Endothelial cell (in vitro differentiated cells): ENCODE results near the gene DCLK2. TPM values are rescaled to one million over a fixed set of nuclear protein-coding genes. Genes with fewer than 3 reads are reported as not detected.

Source experiments
- DNase-seq: peaks from one replicate; pipeline ENCODE4 v3.0.0; 2021; ENCODE audit warnings: low spot score
- H3K27ac Mint-ChIP-seq: one replicate; pipeline ENCODE4 v1.8.0; 2021; ENCODE audit warnings: mixed read lengths, inconsistent platforms; ENCODE audit not compliant: unreplicated experiment
- H3K27me3 Mint-ChIP-seq: one replicate; pipeline ENCODE4 v1.8.0; 2021; ENCODE audit warnings: mild to moderate bottlenecking, moderate library complexity, mixed read lengths, inconsistent platforms; ENCODE audit not compliant: unreplicated experiment
- H3K36me3 Mint-ChIP-seq: one replicate; pipeline ENCODE4 v1.8.0; 2021; ENCODE audit warnings: mild to moderate bottlenecking, low read depth, mixed read lengths, inconsistent platforms; ENCODE audit not compliant: unreplicated experiment
- H3K4me1 Mint-ChIP-seq: one replicate; pipeline ENCODE4 v1.8.0; 2021; ENCODE audit warnings: mild to moderate bottlenecking, mixed read lengths, inconsistent platforms; ENCODE audit not compliant: unreplicated experiment
- H3K4me3 Mint-ChIP-seq: one replicate; pipeline ENCODE4 v1.8.0; 2021; ENCODE audit warnings: mild to moderate bottlenecking, mixed read lengths, inconsistent platforms; ENCODE audit not compliant: unreplicated experiment
- H3K9me3 Mint-ChIP-seq: one replicate; pipeline ENCODE4 v1.8.0; 2021; ENCODE audit warnings: mixed read lengths, inconsistent platforms; ENCODE audit not compliant: unreplicated experiment
- CTCF ChIP-seq: fragments of 200-600 bp; sonication (generic); IDR thresholded peaks from one replicate; pipeline ENCODE4 v1.5.0; 2021; ENCODE audit warnings: antibody characterized with exemption; ENCODE audit not compliant: unreplicated experiment
- total RNA-seq: library from RNA; stranded (reverse); fragmentation: NEBNext Ultra II Directional; extraction: Animal tissue kit (Norgen Biotek cat#: 25700); gene quantifications from one replicate; pipeline ENCODE4 v1.2.1, GENCODE V29; 2021; ENCODE audit not compliant: unreplicated experiment

DCLK2 gene
- total RNA-seq, 1 donor from 2014 or later, result 7.8 TPM

- H3K4me3 Mint-ChIP-seq, result no peak overlapping the region
- TF ChIP-seq CTCF, result no peak
- H3K9me3 Mint-ChIP-seq, result no peaks in the 10 kb centered on the region
- peaks cover 2% of the 10 kb centered on the region for H3K27me3 Mint-ChIP-seq
- H3K4me1 Mint-ChIP-seq, result peaks cover 2% of the 10 kb centered on the region
- peaks cover 6% of the 10 kb centered on the region for H3K36me3 Mint-ChIP-seq
- DNase-seq, result no peak
- H3K27ac Mint-ChIP-seq, result no peak overlapping the region
Observed at GRCh38 chr4:150278206-150278605, 200.0 kb downstream of the DCLK2 start.

GRCh38 chr4:150280081-150280895 is 202.0 kb downstream of the DCLK2 start:
- DNase-seq, result no peak
- Mint-ChIP-seq H3K27me3 (peaks cover 2% of the 10 kb centered on the region), H3K4me3 (no peak overlapping the region), H3K27ac (no peak overlapping the region), H3K4me1 (peaks cover 2% of the 10 kb centered on the region), H3K9me3 (no peaks in the 10 kb centered on the region), H3K36me3 (peaks cover 6% of the 10 kb centered on the region)
- no peak for TF ChIP-seq CTCF

- H3K27me3 Mint-ChIP-seq, result peaks cover 2% of the 10 kb centered on the region
- peaks cover 6% of the 10 kb centered on the region for H3K36me3 Mint-ChIP-seq
- no peak for TF ChIP-seq CTCF
- no peak overlapping the region for H3K27ac Mint-ChIP-seq
- no peak for DNase-seq
- H3K9me3 Mint-ChIP-seq, result no peaks in the 10 kb centered on the region
- peaks cover 2% of the 10 kb centered on the region for H3K4me1 Mint-ChIP-seq
- H3K4me3 Mint-ChIP-seq, result no peak overlapping the region
Observed at GRCh38 chr4:150280975-150281374, 202.7 kb downstream of the DCLK2 start.

GRCh38 chr4:150283689-150284088 is 205.4 kb downstream of the DCLK2 start:
- TF ChIP-seq CTCF, result no peak
- H3K27ac Mint-ChIP-seq, result no peak overlapping the region
- H3K9me3 Mint-ChIP-seq, result no peaks in the 10 kb centered on the region
- H3K27me3 Mint-ChIP-seq, result no peaks in the 10 kb centered on the region
- H3K36me3 Mint-ChIP-seq, result peaks cover 3% of the 10 kb centered on the region
- DNase-seq, result no peak
- H3K4me3 Mint-ChIP-seq, result no peak overlapping the region
- peaks cover 2% of the 10 kb centered on the region for H3K4me1 Mint-ChIP-seq

GRCh38 chr4:150286656-150287055 is 208.4 kb downstream of the DCLK2 start:
- DNase-seq, result no peak
- Mint-ChIP-seq H3K27ac (no peak overlapping the region), H3K4me1 (no peaks in the 10 kb centered on the region), H3K36me3 (peaks cover 3% of the 10 kb centered on the region), H3K4me3 (no peak overlapping the region), H3K27me3 (no peaks in the 10 kb centered on the region), H3K9me3 (no peaks in the 10 kb centered on the region)
- no peak for TF ChIP-seq CTCF
